Spleen (tissue), 11 donors: ENCODE results near the gene ZW10. TPM values are rescaled to one million over a fixed set of nuclear protein-coding genes. Genes with fewer than 3 reads are reported as not detected.

Experiments
- DNase-seq: peaks from one replicate; pipeline ENCODE4 v3.0.0-alpha.2; 2020
- H3K27ac ChIP-seq, 8 donors: fragments of 200-600 bp; sonication (generic) in 7 of 8; 1 replicate in 4 of 8; 2 replicates in 4 of 8; pipeline versions ENCODE4 v1.5.0 to v1.8.0; 2016 to 2021; ENCODE audit warnings: inconsistent platforms in 4 of 8, mild to moderate bottlenecking in 4 of 8, moderate library complexity in 1 of 8
- H3K27me3 ChIP-seq, 7 donors: fragments of 200-600 bp; sonication (generic) in 6 of 7; replicated peaks in 1 of 7; 1 replicate in 4 of 7; 2 replicates in 3 of 7; pipeline versions ENCODE4 v1.5.0 to v1.8.0; 2016 to 2021; ENCODE audit warnings: inconsistent platforms in 3 of 7, mild to moderate bottlenecking in 1 of 7
- H3K36me3 ChIP-seq, 6 donors: fragments of 200-600 bp; sonication (generic) in 5 of 6; 1 replicate in 4 of 6; 2 replicates in 2 of 6; pipeline versions ENCODE4 v1.5.0 to v1.8.0; 2016 to 2021; ENCODE audit warnings: inconsistent platforms in 2 of 6
- H3K4me1 ChIP-seq, 6 donors: fragments of 200-600 bp; sonication (generic) in 5 of 6; 1 replicate in 3 of 6; 2 replicates in 3 of 6; pipeline versions ENCODE4 v1.5.0 to v1.8.0; 2016 to 2021; ENCODE audit warnings: inconsistent platforms in 3 of 6
- H3K4me3 ChIP-seq, 8 donors: fragments of 200-600 bp; sonication (generic) in 7 of 8; 1 replicate in 4 of 8; 2 replicates in 4 of 8; pipeline versions ENCODE4 v1.5.0 to v1.8.0; 2016 to 2021; ENCODE audit warnings: inconsistent platforms in 4 of 8, mild to moderate bottlenecking in 4 of 8, moderate library complexity in 2 of 8
- H3K9me3 ChIP-seq, 8 donors: fragments of 200-600 bp; sonication (generic) in 7 of 8; 1 replicate in 4 of 8; 2 replicates in 4 of 8; pipeline versions ENCODE4 v1.5.0 to v1.8.0; 2016 to 2021; ENCODE audit warnings: inconsistent platforms in 4 of 8
- POLR2A ChIP-seq, 3 donors: fragments of 450-650 bp; IDR thresholded peaks; one replicate each; pipeline ENCODE4 v1.5.1; 2017; ENCODE audit warnings: antibody characterized with exemption in 3 of 3, mild to moderate bottlenecking in 1 of 3
- POLR2AphosphoS5 ChIP-seq, 3 donors: sonication (generic); formaldehyde crosslinking; IDR thresholded peaks; one replicate each; pipeline ENCODE4 v1.5.1; 2017; ENCODE audit warnings: antibody characterized with exemption in 3 of 3
- WGBS, 5 donors: extraction: QIAGEN DNeasy Blood & Tissue Kit in 3 of 5; methylation state at CpG; one replicate each; pipeline versions ENCODE4 v1.1.5 to v1.1.7; 2013 to 2018; 5-methylcytosine and 5-hydroxymethylcytosine counted together
- intact Hi-C: fragments of 100-400 bp; cut with DNase I; formaldehyde crosslinking; loops from one replicate; pipeline ENCODE4 v1.15.0; 2023; ENCODE audit warnings: low total_unique reads
- polyA plus RNA-seq, 3 donors: library from polyadenylated mRNA; stranded (reverse); fragments of 200-250 nt; gene quantifications; one replicate each; pipeline ENCODE4 v1.2.1, GENCODE V29; 2013
- total RNA-seq, 7 donors: library from RNA; depleted of rRNA in 3 of 7; stranded (reverse); fragments of >200 nt in 3 of 7; fragmentation: NEBNext Ultra II Directional in 4 of 7; extraction: Animal tissue kit (Norgen Biotek cat#: 25700) in 4 of 7; gene quantifications; one replicate each; pipeline versions ENCODE4 v1.1.0 to v1.2.1, GENCODE V29; 2016 to 2021
- TF ChIP-seq, protein P1 (sequence below), 11 experiments: fragments of 200-600 bp in 7 of 11; fragments of 450-650 bp in 4 of 11; sonication (generic) in 4 of 11; IDR thresholded peaks in 8 of 11; conservative IDR thresholded peaks in 3 of 11; 1 replicate in 7 of 11; 2 replicates in 4 of 11; pipeline versions ENCODE4 v1.4.0 to v1.8.0; 2016 to 2021; ENCODE audit warnings: antibody characterized with exemption in 11 of 11, inconsistent platforms in 4 of 11, mild to moderate bottlenecking in 1 of 11
- donor health status: healthy with polysubstance abuse.
- donor health status: DM: no; HTN: no; CAD: no; lungs with moderate emphysema.
- donor health status: DM: no; HTN: no; CAD: no.
- donor health status: Bipolar disorder and iron deficiency.
- donor health status: healthy.
- donor health status: DM: no; HTN: no; CAD: no.
- donor health status: DM: yes; HTN: yes; CAD: no.

Gene ZW10
- total and polyA plus RNA-seq, 10 donors, result 3.2 to 15.7 (median 10.9) TPM

DNA sequence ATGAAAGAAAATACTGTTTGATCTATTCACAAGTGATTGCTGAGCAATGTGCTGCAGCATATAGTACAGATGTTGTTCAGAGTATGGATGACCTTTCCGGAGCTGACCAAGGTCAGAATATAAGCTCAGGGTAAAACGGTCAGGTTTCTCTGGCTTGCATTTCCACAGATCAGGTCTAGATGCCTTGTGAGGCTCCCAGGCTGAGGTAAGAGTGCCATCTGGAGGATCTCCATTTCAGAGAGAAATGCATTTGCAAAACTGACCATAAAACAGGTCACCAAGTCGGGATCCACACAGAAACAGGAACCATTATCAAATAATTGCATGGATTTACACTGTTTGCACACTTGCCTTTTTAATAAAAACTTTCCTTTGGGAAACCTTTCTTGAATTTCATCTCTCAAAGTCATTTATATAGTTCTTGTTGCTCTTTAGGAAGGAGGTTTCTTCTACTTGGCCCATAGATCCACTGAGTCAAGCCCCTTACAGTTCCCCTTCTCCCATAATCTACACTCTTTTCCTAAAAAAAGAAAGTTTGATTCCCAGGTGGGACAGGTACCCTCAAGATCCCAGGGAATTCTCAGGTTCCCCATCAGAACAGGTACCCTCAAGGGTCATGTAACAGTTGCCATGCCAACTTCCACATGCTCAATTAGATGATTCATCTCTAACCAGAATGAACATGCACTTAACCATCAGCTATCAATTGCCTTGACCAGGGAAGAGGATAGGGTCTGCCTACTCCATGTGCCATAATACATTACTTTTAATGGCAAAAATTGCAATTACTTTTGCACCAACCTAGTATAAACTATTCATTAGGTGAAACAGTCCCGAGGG is 42.4 kb downstream of the ZW10 start:
- Histone ChIP-seq H3K4me3 (no peak overlapping the region), H3K36me3 (peaks cover 0 to 55% (median 27%) of the 10 kb centered on the region in 6 donors), H3K27me3 (no peaks in the 10 kb centered on the region), H3K27ac (peak overlapping the region in 1 of 8 donors; percentile 22), H3K9me3 (no peaks in the 10 kb centered on the region), H3K4me1 (peaks cover 0 to 9% (median 4%) of the 10 kb centered on the region in 6 donors)
- 65 to 79% (median 76%) methylated on average over 4 of the region's 4 CpGs for WGBS, 5 donors
- no peak for DNase-seq
- intact Hi-C loops, result no loop called here
- TF ChIP-seq, protein P1, sequence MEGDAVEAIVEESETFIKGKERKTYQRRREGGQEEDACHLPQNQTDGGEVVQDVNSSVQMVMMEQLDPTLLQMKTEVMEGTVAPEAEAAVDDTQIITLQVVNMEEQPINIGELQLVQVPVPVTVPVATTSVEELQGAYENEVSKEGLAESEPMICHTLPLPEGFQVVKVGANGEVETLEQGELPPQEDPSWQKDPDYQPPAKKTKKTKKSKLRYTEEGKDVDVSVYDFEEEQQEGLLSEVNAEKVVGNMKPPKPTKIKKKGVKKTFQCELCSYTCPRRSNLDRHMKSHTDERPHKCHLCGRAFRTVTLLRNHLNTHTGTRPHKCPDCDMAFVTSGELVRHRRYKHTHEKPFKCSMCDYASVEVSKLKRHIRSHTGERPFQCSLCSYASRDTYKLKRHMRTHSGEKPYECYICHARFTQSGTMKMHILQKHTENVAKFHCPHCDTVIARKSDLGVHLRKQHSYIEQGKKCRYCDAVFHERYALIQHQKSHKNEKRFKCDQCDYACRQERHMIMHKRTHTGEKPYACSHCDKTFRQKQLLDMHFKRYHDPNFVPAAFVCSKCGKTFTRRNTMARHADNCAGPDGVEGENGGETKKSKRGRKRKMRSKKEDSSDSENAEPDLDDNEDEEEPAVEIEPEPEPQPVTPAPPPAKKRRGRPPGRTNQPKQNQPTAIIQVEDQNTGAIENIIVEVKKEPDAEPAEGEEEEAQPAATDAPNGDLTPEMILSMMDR (IDR thresholded peaks at IDR 0.05 in 8 of 11, conservative IDR thresholded peaks at IDR 0.05 in 3 of 11), result peak in 3 of 11 experiments; percentile 13 to 25 (median 23)
- no peak for TF ChIP-seq POLR2A (IDR thresholded peaks at IDR 0.05)

DNA sequence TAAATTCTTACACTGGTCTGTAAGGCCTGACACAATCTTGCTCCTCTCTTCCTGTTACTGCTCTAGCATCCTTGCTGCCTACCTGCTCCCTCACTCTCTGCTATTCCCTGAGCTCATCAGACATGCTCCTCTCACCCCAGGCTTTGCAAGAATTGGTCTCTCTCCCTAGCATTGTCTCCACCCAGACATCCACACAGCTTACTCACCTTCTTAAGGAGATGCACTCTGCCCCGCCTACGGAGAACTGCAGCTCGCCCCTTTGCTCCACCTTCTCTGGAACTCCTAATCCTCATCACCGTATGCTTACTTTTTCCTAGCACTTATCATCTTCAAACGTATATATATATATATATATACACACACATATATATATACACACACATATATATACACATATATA is 44.0 kb downstream of the ZW10 start:
- peaks cover 0 to 9% (median 4%) of the 10 kb centered on the region in 6 donors for H3K4me1 ChIP-seq
- whole genome bisulfite sequencing, 5 donors, result 74 to 85% (median 84%) methylated on average over 5 of the region's 5 CpGs
- H3K36me3 ChIP-seq, result peaks cover 0 to 38% (median 17%) of the 10 kb centered on the region in 6 donors
- no peaks in the 10 kb centered on the region for H3K27me3 ChIP-seq
- TF ChIP-seq, protein P1 (IDR thresholded peaks at IDR 0.05 in 8 of 11, conservative IDR thresholded peaks at IDR 0.05 in 3 of 11), result no peak
- TF ChIP-seq POLR2A (IDR thresholded peaks at IDR 0.05), result no peak
- TF ChIP-seq POLR2AphosphoS5 (IDR thresholded peaks at IDR 0.05), result no peak
- H3K4me3 ChIP-seq, result no peak overlapping the region
- intact Hi-C loops, result no loop called here
- no peak for DNase-seq
- no peaks in the 10 kb centered on the region for H3K9me3 ChIP-seq
- H3K27ac ChIP-seq, result no peak overlapping the region

- DNase-seq, result no peak
- no peaks in the 10 kb centered on the region for H3K27me3 ChIP-seq
- H3K4me1 ChIP-seq, result peaks cover 0 to 9% (median 4%) of the 10 kb centered on the region in 6 donors
- WGBS, 5 donors, result 51 to 85% (median 66%) methylated on average over 3 of the region's 3 CpGs
- no peaks in the 10 kb centered on the region for H3K9me3 ChIP-seq
- no peak overlapping the region for H3K27ac ChIP-seq
- TF ChIP-seq POLR2A (IDR thresholded peaks at IDR 0.05), result no peak
- TF ChIP-seq POLR2AphosphoS5 (IDR thresholded peaks at IDR 0.05), result no peak
- TF ChIP-seq, protein P1 (IDR thresholded peaks at IDR 0.05 in 8 of 11, conservative IDR thresholded peaks at IDR 0.05 in 3 of 11), result no peak
- H3K36me3 ChIP-seq, result peaks cover 0 to 32% (median 14%) of the 10 kb centered on the region in 6 donors
- intact Hi-C loops, result no loop called here
- no peak overlapping the region for H3K4me3 ChIP-seq
Observed at GRCh38 chr11:113728814-113729213, 44.7 kb downstream of the ZW10 start.

- H3K27me3 ChIP-seq, result no peaks in the 10 kb centered on the region
- no peaks in the 10 kb centered on the region for H3K9me3 ChIP-seq
- intact Hi-C loops, result no loop called here
- H3K4me3 ChIP-seq, result no peak overlapping the region
- peaks cover 0 to 6% (median 0%) of the 10 kb centered on the region in 6 donors for H3K36me3 ChIP-seq
- TF ChIP-seq POLR2AphosphoS5 (IDR thresholded peaks at IDR 0.05) (no peak), POLR2A (IDR thresholded peaks at IDR 0.05) (no peak)
- TF ChIP-seq, protein P1 (IDR thresholded peaks at IDR 0.05 in 8 of 11, conservative IDR thresholded peaks at IDR 0.05 in 3 of 11), result no peak
- DNase-seq, result no peak
- H3K27ac ChIP-seq, result no peak overlapping the region
- no peaks in the 10 kb centered on the region for H3K4me1 ChIP-seq
- WGBS, 5 donors, result 95 to 98% (median 97%) methylated on average over 3 of the region's 3 CpGs
Observed at GRCh38 chr11:113725913-113726312, 47.6 kb downstream of the ZW10 start.
